Measurements from ENCODE around the gene EXOC6.

DNA sequence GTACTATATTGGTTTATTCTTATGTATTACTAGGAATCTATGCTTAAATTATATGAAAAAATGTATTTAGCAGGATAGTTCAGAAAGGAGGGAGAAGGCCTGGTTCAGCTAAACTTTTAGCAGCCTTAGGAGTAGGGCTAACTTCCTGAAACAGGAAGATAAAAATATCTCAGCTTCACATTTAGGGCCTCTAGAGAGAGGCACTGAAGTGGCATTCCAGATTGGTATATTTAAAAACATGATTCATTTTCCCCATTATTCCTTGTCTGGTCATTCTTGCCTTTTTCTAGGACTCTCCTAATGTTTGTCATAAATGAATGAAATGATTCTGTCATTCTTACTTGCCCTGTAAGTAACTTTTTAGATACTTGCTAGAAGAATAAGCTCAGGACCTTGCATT, 149.3 kb downstream of the EXOC6 start:
- TF ChIP-seq, protein P1, sequence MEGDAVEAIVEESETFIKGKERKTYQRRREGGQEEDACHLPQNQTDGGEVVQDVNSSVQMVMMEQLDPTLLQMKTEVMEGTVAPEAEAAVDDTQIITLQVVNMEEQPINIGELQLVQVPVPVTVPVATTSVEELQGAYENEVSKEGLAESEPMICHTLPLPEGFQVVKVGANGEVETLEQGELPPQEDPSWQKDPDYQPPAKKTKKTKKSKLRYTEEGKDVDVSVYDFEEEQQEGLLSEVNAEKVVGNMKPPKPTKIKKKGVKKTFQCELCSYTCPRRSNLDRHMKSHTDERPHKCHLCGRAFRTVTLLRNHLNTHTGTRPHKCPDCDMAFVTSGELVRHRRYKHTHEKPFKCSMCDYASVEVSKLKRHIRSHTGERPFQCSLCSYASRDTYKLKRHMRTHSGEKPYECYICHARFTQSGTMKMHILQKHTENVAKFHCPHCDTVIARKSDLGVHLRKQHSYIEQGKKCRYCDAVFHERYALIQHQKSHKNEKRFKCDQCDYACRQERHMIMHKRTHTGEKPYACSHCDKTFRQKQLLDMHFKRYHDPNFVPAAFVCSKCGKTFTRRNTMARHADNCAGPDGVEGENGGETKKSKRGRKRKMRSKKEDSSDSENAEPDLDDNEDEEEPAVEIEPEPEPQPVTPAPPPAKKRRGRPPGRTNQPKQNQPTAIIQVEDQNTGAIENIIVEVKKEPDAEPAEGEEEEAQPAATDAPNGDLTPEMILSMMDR (IDR thresholded peaks at IDR 0.05) = no peak
- no peak for TF ChIP-seq POLR2AphosphoS5 (IDR thresholded peaks at IDR 0.05)
- TF ChIP-seq POLR2A (IDR thresholded peaks at IDR 0.05) = no peak

All from breast epithelium (tissue), 3 donors.